Karpas-422 (cell line): ENCODE results near the gene CFAP298. TPM values are rescaled to one million over a fixed set of nuclear protein-coding genes. Genes with fewer than 3 reads are reported as not detected.
"Not testable (repeated sequence)": the region's sequence is repeated elsewhere in the genome, so short reads cannot be mapped to it uniquely, and the experiment has no call there.

Experiments used
- DNase-seq: peaks from one replicate; pipeline ENCODE4 v3.0.0-alpha.2; 2015
- H2AFZ ChIP-seq: fragments of 200-600 bp; sonication (generic); 2 replicates; pipeline ENCODE4 v1.6.1; 2014; ENCODE audit warnings: antibody characterized with exemption, low read length, mixed read lengths
- H3K27ac ChIP-seq: fragments of 200-600 bp; sonication (generic); 2 replicates; pipeline ENCODE4 v1.5.1; 2014; ENCODE audit warnings: mild to moderate bottlenecking, low read length, moderate library complexity
- H3K27me3 ChIP-seq: fragments of 200-600 bp; sonication (generic); 2 replicates; pipeline ENCODE4 v1.6.1; 2014; ENCODE audit warnings: low read length, mixed read lengths
- H3K36me3 ChIP-seq: fragments of 200-600 bp; sonication (generic); 2 replicates; pipeline ENCODE4 v1.6.1; 2014; ENCODE audit warnings: low read length, mixed read lengths; ENCODE audit not compliant: insufficient read depth
- H3K4me1 ChIP-seq: fragments of 200-600 bp; sonication (generic); 2 replicates; pipeline ENCODE4 v1.6.1; 2014; ENCODE audit warnings: mild to moderate bottlenecking, low read length, mixed read lengths
- H3K4me2 ChIP-seq: fragments of 200-600 bp; sonication (generic); 2 replicates; pipeline ENCODE4 v1.6.1; 2014; ENCODE audit warnings: low read length, low read depth, mild to moderate bottlenecking; ENCODE audit not compliant: poor library complexity, severe bottlenecking
- H3K4me3 ChIP-seq: fragments of 200-600 bp; sonication (generic); 2 replicates; pipeline ENCODE4 v1.5.1; 2014; ENCODE audit warnings: mild to moderate bottlenecking, antibody characterized with exemption, low read length, mixed read lengths
- H3K79me2 ChIP-seq: fragments of 200-600 bp; sonication (generic); 2 replicates; pipeline ENCODE4 v1.6.1; 2014; ENCODE audit warnings: mild to moderate bottlenecking, low read length, mixed read lengths
- H3K9ac ChIP-seq: fragments of 200-600 bp; sonication (generic); 2 replicates; pipeline ENCODE4 v1.6.0; 2014; ENCODE audit warnings: low read length
- H3K9me2 ChIP-seq: fragments of 200-600 bp; sonication (generic), shearing (Covaris generic); replicated peaks from 2 replicates; pipeline ENCODE4 v1.6.0; 2014; ENCODE audit warnings: mild to moderate bottlenecking, low read length, moderate library complexity; ENCODE audit not compliant: insufficient read depth
- H3K9me3 ChIP-seq: fragments of 300-700, 200-600 bp; sonication (generic); 2 replicates; pipeline ENCODE4 v1.6.1; 2014; ENCODE audit warnings: low read length, mixed read lengths
- H4K20me1 ChIP-seq: fragments of 200-600 bp; sonication (generic); 2 replicates; pipeline ENCODE4 v1.6.1; 2014; ENCODE audit warnings: mild to moderate bottlenecking, antibody characterized with exemption, low read length, low read depth; ENCODE audit not compliant: insufficient read depth
- total RNA-seq: library from RNA; depleted of rRNA; stranded (reverse); fragments of >200 nt; shearing (Covaris generic); gene quantifications from 2 replicates; pipeline ENCODE4 v1.2.3, GENCODE V29; 2014; ENCODE audit warnings: low replicate concordance; rRNA removed

Gene CFAP298, protein sequence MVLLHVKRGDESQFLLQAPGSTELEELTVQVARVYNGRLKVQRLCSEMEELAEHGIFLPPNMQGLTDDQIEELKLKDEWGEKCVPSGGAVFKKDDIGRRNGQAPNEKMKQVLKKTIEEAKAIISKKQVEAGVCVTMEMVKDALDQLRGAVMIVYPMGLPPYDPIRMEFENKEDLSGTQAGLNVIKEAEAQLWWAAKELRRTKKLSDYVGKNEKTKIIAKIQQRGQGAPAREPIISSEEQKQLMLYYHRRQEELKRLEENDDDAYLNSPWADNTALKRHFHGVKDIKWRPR
- 36.0 and 80.3 TPM in 2 replicates for total RNA-seq

DNA sequence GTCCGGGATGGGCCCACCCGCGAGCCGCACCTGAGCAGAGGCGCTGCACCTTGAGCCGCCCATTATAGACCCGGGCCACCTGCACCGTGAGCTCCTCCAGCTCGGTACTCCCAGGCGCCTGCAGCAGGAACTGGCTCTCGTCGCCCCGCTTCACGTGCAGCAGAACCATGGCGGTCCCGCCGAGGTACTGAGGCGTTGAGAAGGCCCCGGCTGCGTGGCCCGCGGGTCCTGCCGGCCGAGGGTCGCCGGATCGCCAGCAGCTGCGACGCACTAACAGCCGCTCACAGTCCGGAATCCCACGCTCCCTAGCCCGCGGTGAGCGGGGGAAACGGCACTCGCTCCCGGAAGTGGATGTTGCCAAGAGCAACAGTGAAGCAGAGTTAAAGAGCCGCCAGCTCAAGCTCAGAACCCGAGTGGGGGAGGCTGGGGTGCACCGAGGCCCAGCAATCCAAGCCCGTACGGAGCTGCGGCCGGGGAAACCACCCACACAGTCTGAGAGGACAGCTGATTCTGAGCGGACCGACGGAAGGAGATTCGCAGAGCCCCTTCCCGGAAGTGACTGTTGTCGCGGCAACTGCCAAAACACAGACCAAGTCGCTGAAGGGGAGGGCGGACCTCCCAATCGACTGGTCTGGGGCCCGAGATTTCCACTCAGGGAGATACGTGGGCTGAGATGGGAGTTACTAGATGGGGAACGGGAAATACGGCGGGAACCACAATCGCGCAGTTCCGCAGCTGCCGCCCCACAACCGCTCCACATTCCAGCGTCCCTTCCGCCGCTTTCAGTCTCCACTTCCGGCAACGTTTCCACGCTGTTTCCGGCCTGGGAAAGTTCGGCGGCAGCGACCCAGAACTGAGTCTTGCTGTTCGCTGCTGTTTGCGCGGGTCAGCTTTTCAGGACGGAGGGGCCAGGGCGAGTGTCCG, at the start of gene CFAP298:
TSS of gene CFAP298 (minus strand) at position 303 of the 924 bp plus-strand sequence. CDS start at position 169, 134 bp downstream.
- H2AFZ ChIP-seq, result peak within 1 kb of the TSS; percentile 93
- peaks cover 27% of the 10 kb centered on the region for H3K79me2 ChIP-seq
- H3K36me3 ChIP-seq, result peaks cover 14% of the 10 kb centered on the region; the same call in 1 of the 2 replicates
- H3K9ac ChIP-seq, result peak within 1 kb of the TSS; percentile 96
- no peaks in the 10 kb centered on the region for H4K20me1 ChIP-seq
- peak within 1 kb of the TSS; percentile 84 for H3K4me2 ChIP-seq
- peak within 1 kb of the TSS; percentile 92 for H3K27ac ChIP-seq
- peak within 1 kb of the TSS; percentile 96 for H3K4me3 ChIP-seq
- H3K4me1 ChIP-seq, result peaks cover 15% of the 10 kb centered on the region
- H3K9me3 ChIP-seq, result no peaks in the 10 kb centered on the region
- peak; percentile 96 for DNase-seq
- no peaks in the 10 kb centered on the region for H3K27me3 ChIP-seq
- H3K9me2 ChIP-seq, result no peaks in the 10 kb centered on the region

DNA sequence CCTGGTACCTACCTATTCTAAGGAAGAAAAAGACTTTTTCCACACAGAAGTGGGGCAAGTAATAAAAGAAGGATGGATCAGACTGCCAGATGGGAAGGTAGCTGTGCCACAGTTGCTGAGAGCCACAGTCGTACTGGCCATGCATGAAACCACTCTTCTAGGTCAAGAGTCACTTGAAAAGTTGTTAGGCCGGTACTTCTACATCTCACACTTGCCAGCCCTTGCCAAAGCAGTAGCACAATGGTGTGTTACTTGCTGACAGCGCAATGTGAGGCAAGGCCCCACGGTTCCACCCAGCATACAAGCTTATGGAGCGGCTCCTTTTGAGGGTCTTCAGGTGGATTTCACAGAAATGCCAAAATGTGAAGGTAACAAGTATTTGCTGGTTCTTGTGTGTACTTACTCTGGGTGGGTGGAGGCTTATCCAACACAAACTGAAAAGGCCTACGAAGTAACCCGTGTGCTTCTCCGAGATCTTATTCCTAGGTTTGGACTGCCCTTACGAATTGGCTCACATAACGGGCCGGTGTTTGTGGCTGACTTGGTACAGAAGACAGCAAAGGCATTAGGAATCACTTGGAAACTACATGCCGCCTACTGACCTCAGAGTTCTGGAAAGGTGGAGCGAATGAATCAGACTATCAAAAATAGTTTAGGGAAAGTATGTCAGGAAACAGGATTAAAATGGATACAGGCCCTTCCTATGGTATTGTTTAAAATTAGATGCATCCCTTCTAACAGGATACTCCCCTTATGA, 49.0 kb upstream of the CFAP298 start:
- not testable (repeated sequence) for H3K27ac ChIP-seq, H3K4me2 ChIP-seq, H3K9me2 ChIP-seq, DNase-seq, H3K27me3 ChIP-seq, H2AFZ ChIP-seq, H3K9ac ChIP-seq, H3K79me2 ChIP-seq, H4K20me1 ChIP-seq, H3K9me3 ChIP-seq, H3K4me1 ChIP-seq, H3K4me3 ChIP-seq
- peaks cover 16% of the 10 kb centered on the region for H3K36me3 ChIP-seq

DNA sequence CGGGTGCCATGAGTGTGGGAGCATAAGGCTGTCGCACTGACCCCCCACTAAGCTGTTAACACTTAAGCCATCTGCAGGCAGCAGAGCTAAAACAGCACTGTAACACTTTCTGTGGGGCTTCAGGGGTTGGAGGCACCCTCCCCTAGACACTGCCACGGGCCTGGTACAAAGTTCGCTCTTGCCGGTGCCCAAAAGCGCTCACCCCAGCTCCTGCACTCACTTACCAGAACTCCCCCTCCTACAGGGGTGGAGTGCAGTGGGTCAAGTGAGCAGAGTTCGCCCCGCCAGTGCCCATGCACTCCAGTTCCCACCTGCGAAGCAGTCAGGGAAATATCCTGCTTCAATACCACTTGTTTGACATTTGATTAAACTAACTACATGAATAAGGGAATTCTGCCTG, 46.3 kb upstream of the CFAP298 start:
- no peaks in the 10 kb centered on the region for H3K9me2 ChIP-seq
- no peaks in the 10 kb centered on the region for H3K27me3 ChIP-seq
- no peak overlapping the region for H3K27ac ChIP-seq
- H3K4me3 ChIP-seq, result no peak overlapping the region
- H3K4me1 ChIP-seq, result no peaks in the 10 kb centered on the region
- H3K79me2 ChIP-seq, result no peaks in the 10 kb centered on the region
- no peaks in the 10 kb centered on the region for H3K9me3 ChIP-seq
- H2AFZ ChIP-seq, result no peak overlapping the region
- no peak overlapping the region for H3K9ac ChIP-seq
- no peak for DNase-seq
- H3K36me3 ChIP-seq, result no peaks in the 10 kb centered on the region
- no peaks in the 10 kb centered on the region for H4K20me1 ChIP-seq
- no peak overlapping the region for H3K4me2 ChIP-seq

DNA sequence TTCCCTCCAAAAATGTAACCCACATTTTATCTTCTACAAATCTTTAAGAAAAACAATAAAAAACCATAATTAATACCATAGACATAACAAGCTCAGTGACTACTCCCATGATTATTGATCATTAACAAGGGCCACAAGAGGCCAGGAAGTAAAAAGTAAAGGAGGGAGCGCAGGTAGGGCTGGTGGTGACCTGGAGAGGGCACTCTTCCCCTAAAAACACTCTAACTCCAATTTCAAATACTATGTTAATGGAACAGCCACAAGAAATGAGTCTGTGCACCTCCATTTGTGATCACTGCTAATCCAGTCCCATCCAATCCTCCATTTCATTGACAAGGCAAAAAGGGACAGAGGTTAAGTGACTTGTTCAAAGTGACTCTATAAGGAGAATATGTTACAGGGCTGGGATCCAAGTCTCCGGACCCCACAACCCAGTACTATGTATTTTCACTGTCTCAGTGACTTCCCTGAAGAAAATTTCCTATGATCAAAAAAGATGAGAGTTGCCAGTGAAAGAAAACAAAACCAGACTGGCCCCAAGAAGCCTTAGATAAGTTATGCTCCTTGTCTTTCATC, 41.2 kb upstream of the CFAP298 start:
- no peak overlapping the region for H3K4me2 ChIP-seq
- H3K4me3 ChIP-seq, result no peak overlapping the region
- H3K9me2 ChIP-seq, result no peaks in the 10 kb centered on the region

DNA sequence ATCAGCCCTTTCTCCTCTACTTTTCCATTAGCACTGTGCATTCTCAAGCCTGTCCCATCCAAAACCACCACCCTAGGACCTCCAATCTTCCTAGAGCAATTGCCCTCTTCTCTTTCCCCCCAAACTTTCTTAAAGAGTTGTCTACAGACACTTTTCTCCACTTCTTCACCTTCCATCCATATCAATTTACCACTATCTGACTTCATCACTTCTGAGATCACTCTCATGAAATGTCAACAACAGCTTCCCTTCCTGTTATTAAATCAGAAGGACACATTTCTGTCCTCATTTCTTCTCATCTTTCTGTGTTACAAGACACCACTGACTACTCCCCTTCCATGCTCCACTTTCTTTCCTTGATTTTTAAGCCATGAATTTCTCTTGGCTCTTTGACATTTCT, 36.0 kb upstream of the CFAP298 start:
- DNase-seq, result no peak
- Histone ChIP-seq H2AFZ (no peak overlapping the region), H3K27ac (no peak overlapping the region), H3K27me3 (no peaks in the 10 kb centered on the region), H4K20me1 (no peaks in the 10 kb centered on the region), H3K9ac (no peak overlapping the region), H3K9me2 (no peaks in the 10 kb centered on the region), H3K36me3 (no peaks in the 10 kb centered on the region), H3K9me3 (no peaks in the 10 kb centered on the region), H3K4me2 (no peak overlapping the region), H3K79me2 (no peaks in the 10 kb centered on the region), H3K4me3 (no peak overlapping the region), H3K4me1 (no peaks in the 10 kb centered on the region)

More for the DNA sequence above, 41.2 kb upstream of the CFAP298 start:
- DNase-seq, result peak; percentile 74
- Histone ChIP-seq H3K27ac (no peak overlapping the region), H3K79me2 (no peaks in the 10 kb centered on the region), H3K4me1 (no peaks in the 10 kb centered on the region), H3K9ac (no peak overlapping the region), H3K9me3 (no peaks in the 10 kb centered on the region), H3K27me3 (no peaks in the 10 kb centered on the region), H4K20me1 (no peaks in the 10 kb centered on the region), H2AFZ (no peak overlapping the region), H3K36me3 (no peaks in the 10 kb centered on the region)

DNA sequence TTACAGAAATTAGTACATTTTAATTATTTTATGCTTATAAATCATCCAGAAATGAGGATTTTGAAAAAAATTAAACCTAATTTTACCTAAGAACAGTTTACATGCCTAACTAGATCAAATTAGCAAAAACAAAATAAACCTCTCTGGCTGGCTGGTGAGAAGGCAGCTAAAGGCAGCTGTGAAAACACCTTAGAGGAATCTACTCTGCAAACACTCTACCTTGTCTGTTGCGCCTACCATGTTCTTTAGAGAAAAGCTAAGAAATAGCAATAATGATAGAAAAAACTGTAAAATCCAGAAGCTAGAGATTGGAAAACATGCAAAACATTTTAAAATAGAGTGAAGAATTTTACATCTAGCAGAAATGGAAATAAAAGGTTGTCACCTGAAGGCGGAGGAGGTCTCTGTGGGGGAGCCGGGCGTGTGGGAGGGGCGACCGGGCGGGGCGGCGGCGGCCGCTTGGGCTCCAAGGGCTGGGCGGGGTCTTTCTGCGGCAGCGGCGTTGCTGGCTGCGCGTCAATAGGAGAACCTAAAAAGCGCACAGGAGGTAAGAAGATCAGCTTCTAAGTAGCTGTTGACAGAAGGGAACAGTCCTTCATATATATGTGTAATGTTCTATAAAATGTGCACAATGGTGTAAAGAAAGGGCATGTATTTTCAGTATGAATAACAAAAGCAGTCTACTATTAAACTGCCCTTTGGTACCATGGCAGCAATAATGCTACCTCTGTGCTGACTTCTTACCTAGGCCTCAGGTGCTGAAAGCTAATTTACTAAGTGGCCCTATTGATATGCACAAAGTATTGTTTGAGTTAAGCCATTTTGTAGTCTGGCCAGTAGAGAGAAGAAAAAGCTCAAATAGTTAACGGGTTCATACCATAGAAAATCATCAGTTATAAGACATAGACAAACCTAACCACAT, 33.3 kb upstream of the CFAP298 start:
- H3K36me3 ChIP-seq, result no peaks in the 10 kb centered on the region

More for the DNA sequence above, 33.3 kb upstream of the CFAP298 start:
- H2AFZ ChIP-seq, result no peak overlapping the region
- H4K20me1 ChIP-seq, result no peaks in the 10 kb centered on the region
- H3K4me1 ChIP-seq, result no peaks in the 10 kb centered on the region
- H3K27me3 ChIP-seq, result no peaks in the 10 kb centered on the region
- H3K27ac ChIP-seq, result no peak overlapping the region
- H3K9me3 ChIP-seq, result no peaks in the 10 kb centered on the region
- H3K9ac ChIP-seq, result no peak overlapping the region
- no peak overlapping the region for H3K4me3 ChIP-seq
- no peaks in the 10 kb centered on the region for H3K79me2 ChIP-seq
- DNase-seq, result no peak
- H3K4me2 ChIP-seq, result no peak overlapping the region
- no peaks in the 10 kb centered on the region for H3K9me2 ChIP-seq
